ENCODE results near the gene ATXN7L1.

DNA sequence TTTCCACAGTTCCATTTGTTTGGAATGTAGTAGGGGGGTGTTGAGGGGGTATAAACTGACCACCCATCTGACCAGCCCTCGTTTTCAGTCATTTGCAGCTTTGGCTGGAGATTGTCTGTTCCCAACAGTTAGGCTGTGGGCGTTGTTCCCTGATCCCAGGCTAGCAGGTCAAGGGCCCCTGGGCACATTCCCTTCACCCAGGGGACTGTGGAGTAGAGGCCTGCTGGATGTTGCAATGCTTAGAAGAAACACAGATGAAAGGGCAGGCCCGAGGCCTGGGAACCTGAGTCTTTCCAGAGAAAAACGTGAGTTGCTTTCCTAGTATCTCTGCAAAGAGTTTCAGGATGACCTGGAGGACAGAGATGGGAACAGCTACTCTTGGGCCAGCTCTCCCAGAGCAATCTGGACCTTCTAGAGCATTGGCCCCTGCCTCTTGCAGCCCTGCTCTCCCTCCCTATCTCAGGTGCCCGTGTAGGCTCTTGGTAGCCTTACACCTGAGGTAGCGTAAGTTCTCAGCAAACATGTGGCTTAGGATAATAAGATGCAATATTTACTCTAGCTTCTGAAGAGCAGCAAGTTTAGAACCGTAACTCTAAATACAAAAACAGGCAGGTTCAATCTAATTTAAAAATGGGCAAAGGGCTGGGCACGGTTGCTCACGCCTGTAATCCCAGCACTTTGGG is 195.8 kb downstream of the ATXN7L1 start:
- TF ChIP-seq, protein P1, sequence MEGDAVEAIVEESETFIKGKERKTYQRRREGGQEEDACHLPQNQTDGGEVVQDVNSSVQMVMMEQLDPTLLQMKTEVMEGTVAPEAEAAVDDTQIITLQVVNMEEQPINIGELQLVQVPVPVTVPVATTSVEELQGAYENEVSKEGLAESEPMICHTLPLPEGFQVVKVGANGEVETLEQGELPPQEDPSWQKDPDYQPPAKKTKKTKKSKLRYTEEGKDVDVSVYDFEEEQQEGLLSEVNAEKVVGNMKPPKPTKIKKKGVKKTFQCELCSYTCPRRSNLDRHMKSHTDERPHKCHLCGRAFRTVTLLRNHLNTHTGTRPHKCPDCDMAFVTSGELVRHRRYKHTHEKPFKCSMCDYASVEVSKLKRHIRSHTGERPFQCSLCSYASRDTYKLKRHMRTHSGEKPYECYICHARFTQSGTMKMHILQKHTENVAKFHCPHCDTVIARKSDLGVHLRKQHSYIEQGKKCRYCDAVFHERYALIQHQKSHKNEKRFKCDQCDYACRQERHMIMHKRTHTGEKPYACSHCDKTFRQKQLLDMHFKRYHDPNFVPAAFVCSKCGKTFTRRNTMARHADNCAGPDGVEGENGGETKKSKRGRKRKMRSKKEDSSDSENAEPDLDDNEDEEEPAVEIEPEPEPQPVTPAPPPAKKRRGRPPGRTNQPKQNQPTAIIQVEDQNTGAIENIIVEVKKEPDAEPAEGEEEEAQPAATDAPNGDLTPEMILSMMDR (IDR thresholded peaks at IDR 0.05) = no peak
- TF ChIP-seq POLR2AphosphoS5 (IDR thresholded peaks at IDR 0.05) = peak; percentile 52
- TF ChIP-seq POLR2A (IDR thresholded peaks at IDR 0.05) = no peak

Measured in gastroesophageal sphincter (tissue), 3 donors.